HG03135 (cell line): ENCODE data around the gene RASAL2.

Source experiments
- ATAC-seq: cut with Tn5 transposase; IDR thresholded peaks from one replicate; pipeline ENCODE4 v1.9.1; 2021; ENCODE audit warnings: mild to moderate bottlenecking, moderate library complexity; ENCODE audit not compliant: unreplicated experiment

RASAL2 gene

GRCh38 chr1:178093951-178094738 lies at the start of gene RASAL2:
Gene RASAL2, plus strand, starts transcription at chr1:178094104. Its CDS starts 389 bp downstream, at chr1:178094493.
- peak; percentile 43 for ATAC-seq

DNA sequence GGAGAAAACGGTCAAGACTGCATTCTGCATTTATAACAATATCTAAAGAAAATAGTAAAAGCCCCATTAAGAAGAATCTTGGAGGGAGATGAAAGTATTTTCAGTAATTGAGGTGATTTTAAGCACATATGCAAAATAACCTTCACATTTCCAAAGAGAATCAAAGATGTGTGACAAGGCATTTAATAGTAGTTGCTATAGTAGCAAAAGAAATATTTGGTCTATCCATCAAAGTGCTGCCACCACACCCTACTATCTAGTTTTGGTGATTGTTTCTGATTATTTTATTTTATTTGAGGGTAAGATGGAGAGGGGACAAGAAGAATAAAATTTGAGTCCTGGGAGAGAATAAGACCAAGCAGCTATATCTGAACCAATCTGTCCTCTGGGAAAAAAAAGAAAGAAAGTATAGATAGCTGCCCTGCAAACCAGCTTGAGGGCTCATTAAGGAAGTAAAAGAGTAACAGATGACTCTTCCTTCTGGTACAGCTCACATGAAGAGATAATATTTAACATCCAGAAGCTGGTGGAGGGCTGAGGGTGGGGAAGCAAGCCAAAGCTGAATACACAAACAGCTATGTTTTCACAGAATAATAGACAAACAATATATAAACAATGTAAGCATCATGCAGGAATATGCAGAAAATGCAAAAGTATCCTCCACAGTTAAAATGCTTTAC lies 47.2 kb upstream of the RASAL2 start:
- no peak for ATAC-seq

GRCh38 chr1:178047403-178048093 lies 46.4 kb upstream of the RASAL2 start:
- no peak for ATAC-seq

GRCh38 chr1:178048426-178048825 lies 45.5 kb upstream of the RASAL2 start:
- ATAC-seq, result no peak

GRCh38 chr1:178048883-178049282 lies 45.0 kb upstream of the RASAL2 start:
- ATAC-seq, result no peak

GRCh38 chr1:178050084-178050483 lies 43.8 kb upstream of the RASAL2 start:
- no peak for ATAC-seq

DNA sequence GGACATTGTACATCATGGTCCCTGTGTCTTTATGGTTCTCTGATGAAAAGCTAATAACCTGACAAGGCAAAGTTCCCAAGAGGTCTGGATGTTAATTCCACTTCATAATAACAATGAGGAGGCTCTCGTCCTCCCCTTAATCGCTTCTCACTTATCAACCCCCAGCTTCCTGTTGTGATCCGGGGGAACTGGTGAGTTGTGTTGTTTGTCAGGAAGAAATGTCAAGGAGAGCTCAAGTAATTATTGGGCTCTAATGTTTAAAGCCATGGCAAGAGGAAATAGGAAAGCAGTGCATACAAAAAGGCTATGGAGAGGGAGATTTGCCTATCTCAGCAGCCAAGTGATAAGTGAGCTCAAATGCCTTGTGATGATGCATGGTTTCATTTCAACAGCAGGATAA lies 42.8 kb upstream of the RASAL2 start:
- ATAC-seq, result no peak

DNA sequence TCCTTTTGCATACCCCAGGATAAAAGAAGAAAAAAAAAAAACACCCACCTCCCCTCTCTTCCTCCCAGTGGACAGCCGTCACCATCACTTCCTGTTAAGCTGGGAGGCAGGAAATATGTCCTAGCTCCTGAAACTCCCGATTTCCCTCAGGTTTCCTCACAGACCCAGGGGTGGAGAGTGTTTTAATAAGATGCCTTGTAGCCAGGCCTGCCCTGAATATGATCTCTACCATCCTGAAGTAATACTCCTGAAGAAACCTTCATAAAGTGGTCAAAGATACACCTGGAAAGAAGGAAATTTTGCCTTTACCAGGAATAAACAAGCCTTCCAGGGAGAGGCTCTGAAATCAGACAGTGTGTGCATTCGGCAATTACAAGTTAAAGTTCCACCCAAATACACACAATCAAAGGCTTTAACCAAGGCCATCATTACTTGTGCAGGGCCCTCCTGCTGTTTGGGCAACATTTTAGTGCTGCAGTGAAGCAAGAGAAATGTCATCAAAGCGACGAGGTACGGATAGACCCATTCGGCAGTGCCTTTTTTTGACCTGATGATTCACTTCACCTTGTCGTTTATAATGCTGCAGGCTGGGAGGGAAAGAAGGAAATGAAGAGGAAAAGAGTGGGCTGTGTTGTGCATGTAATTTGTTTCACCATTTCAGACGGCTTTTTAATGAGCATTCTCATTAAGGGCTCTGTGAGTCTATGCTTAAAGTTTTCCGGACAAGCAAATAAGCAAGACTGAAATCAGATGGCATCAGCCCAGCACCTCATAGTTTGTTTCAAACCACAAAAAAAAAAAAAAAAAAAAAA lies 41.0 kb upstream of the RASAL2 start:
- ATAC-seq, result no peak

DNA sequence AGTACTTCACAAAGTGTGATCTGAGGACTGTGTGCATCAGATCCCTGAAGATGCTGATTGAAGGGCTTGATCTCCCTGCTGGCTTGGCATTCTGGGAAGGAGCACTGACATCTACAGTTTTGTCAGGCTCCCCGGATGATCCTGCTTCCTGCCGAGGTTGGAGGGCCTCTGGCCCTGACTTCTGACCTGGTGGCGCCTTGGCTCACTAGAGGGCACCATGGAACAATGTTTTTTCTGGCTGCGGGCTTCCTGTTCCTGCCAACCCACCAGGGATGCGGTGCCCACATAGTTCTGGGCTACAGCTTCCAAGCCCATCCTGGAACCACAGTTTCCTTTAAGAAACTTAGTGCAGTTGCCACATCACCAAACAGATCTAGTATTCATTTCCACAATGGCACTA lies 38.8 kb upstream of the RASAL2 start:
- no peak for ATAC-seq

DNA sequence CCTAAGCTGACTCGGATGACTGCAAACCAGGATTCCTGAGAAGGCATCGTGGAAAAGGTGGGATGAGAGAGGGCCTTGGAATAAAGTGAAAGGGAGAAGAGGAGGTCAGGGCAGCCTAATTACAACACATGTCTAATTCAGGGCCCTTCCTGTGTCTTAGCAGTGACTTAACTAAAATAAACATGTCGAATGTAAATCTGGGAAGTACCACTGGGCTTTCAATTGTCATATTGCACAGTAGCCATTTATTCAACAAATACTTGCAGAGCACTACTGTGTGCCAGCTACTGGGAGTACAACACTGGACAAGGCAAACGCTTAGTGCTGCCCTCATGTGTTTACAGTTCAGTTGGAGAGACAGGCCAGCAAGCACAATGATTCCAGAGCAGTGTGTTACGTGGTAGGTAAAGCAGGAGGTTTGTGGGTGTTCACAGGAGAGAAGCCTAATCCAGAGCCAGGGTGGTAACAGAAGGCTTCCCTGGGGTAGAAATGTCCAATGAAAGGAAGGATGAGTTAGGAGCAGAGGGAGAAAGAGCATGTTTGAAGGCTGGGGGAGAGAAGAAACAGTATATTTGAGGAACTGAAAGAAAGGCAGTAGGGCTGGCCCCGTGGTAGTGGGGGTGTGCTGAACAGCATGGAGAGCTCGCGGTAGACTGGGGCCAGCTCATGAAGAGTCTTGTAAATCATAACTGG lies 38.0 kb upstream of the RASAL2 start:
- ATAC-seq, result peak; percentile 88

- no peak for ATAC-seq
Measured at GRCh38 chr1:178057141-178057765, 36.7 kb upstream of the RASAL2 start.

GRCh38 chr1:178057912-178058534 lies 35.9 kb upstream of the RASAL2 start:
- ATAC-seq, result no peak

- no peak for ATAC-seq
Measured at GRCh38 chr1:178060789-178061556, 32.9 kb upstream of the RASAL2 start.

GRCh38 chr1:178061620-178062019 lies 32.3 kb upstream of the RASAL2 start:
- ATAC-seq, result no peak

DNA sequence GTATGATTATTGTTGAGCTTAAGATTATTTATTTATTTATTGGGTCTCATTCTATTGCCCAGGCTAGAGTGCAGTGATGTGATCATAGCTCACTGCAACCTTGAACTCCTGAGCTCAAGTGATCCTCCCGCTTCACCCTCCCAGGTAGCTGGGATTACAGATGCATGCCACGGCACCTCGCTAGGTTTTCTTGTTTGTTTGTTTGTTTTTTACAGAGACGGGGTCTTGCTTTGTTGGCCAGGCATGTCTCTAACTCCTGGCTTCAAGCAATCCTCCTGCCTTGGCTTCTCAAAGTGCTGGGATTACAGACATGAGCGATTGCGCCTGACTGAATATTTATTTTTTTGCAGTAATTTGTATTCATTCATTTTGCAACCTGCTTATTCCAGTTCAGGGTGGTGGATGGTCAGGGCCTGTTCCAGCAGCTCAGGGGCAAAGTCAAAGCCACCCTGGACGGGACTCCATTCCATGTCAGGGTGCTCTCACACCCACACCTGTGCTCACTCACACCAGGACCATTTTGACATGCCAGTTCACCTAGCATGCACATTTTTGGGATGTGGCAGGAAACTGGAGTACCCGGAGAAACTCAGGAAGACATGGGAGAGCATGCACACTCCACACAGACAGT lies 29.6 kb upstream of the RASAL2 start:
- no peak for ATAC-seq

DNA sequence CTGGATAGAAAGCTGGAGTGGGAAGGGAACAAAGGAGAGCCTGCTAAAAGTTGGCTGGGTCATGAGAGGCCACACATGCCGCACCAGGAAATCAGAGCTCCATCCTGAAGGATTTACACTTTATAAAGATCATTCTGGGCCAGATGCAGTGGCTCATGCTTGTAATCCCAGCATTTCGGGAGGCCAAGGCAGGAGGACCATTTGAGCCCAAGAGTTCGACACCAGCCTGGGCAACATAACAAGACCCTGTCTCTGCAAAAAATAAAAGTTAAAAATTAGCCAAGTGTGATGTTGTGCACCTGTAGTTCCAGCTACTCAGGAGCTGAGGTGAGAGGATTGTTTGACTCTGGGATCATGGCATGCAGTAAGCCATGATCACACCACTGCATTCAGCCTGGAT lies 28.7 kb upstream of the RASAL2 start:
- no peak for ATAC-seq

- ATAC-seq, result no peak
Measured at GRCh38 chr1:178066296-178066907, 27.5 kb upstream of the RASAL2 start.
